ENCODE data around the gene DNER. TPM values are rescaled to one million over a fixed set of nuclear protein-coding genes. Genes with fewer than 3 reads are reported as not detected.
A peak's percentile ranks its signal among the peaks of the same experiment; 100 is the strongest.

The DNER gene
- total RNA-seq, 3 donors from 2014 or later: 0.55 to 8.4 (median 0.99) TPM

GRCh38 chr2:229410264-229410663, 304.1 kb downstream of the DNER start:
- Histone ChIP-seq H3K9me3 (no peaks in the 10 kb centered on the region), H3K36me3 (ENCODE audit: low read depth) (no peaks in the 10 kb centered on the region), H3K4me3 (no peak overlapping the region), H3K4me1 (ENCODE audit: low read depth) (no peaks in the 10 kb centered on the region)
- no peak for TF ChIP-seq CTCF (IDR thresholded peaks at IDR 0.05)
- DNase-seq (no peak), ATAC-seq (no peak)
- intact Hi-C loops (cut with DNase I, micrococcal nuclease): no loop called here

GRCh38 chr2:229409751-229410181, 304.6 kb downstream of the DNER start:
- intact Hi-C loops (cut with DNase I, micrococcal nuclease): no loop called here
- ATAC-seq (no peak), DNase-seq (no peak)
- H3K36me3 ChIP-seq (ENCODE audit: low read depth): no peaks in the 10 kb centered on the region
- no peaks in the 10 kb centered on the region for H3K9me3 ChIP-seq
- H3K4me3 ChIP-seq: no peak overlapping the region
- TF ChIP-seq CTCF (IDR thresholded peaks at IDR 0.05): no peak
- H3K4me1 ChIP-seq (ENCODE audit: low read depth): no peaks in the 10 kb centered on the region

- Histone ChIP-seq H3K4me3 (no peak overlapping the region), H3K4me1 (ENCODE audit: low read depth) (no peaks in the 10 kb centered on the region), H3K9me3 (no peaks in the 10 kb centered on the region), H3K36me3 (ENCODE audit: low read depth) (no peaks in the 10 kb centered on the region)
- no peak for TF ChIP-seq CTCF (IDR thresholded peaks at IDR 0.05)
- DNase-seq (no peak), ATAC-seq (no peak)
- intact Hi-C loops (cut with DNase I, micrococcal nuclease): no loop called here
Observed at GRCh38 chr2:229408962-229409361, 305.4 kb downstream of the DNER start.

GRCh38 chr2:229408356-229408755, 306.0 kb downstream of the DNER start:
- peak; percentile 86 for ATAC-seq
- peak in 1 of 3 donors; percentile 43 for DNase-seq
- no peaks in the 10 kb centered on the region for H3K4me1 ChIP-seq (ENCODE audit: low read depth)
- intact Hi-C loops (cut with DNase I, micrococcal nuclease): no loop called here
- H3K4me3 ChIP-seq: no peak overlapping the region
- no peaks in the 10 kb centered on the region for H3K36me3 ChIP-seq (ENCODE audit: low read depth)
- TF ChIP-seq CTCF (IDR thresholded peaks at IDR 0.05): no peak
- H3K9me3 ChIP-seq: no peaks in the 10 kb centered on the region

GRCh38 chr2:229407170-229407569, 307.2 kb downstream of the DNER start:
- intact Hi-C loops (cut with DNase I, micrococcal nuclease): no loop called here
- Histone ChIP-seq H3K36me3 (ENCODE audit: low read depth) (no peaks in the 10 kb centered on the region), H3K9me3 (no peaks in the 10 kb centered on the region), H3K4me1 (ENCODE audit: low read depth) (no peaks in the 10 kb centered on the region), H3K4me3 (no peak overlapping the region)
- ATAC-seq (peak; percentile 85), DNase-seq (peak; percentile 20 to 65 (median 30))
- TF ChIP-seq CTCF (IDR thresholded peaks at IDR 0.05): no peak

- intact Hi-C loops (cut with DNase I, micrococcal nuclease): no loop called here
- no peaks in the 10 kb centered on the region for H3K9me3 ChIP-seq
- no peak for TF ChIP-seq CTCF (IDR thresholded peaks at IDR 0.05)
- no peaks in the 10 kb centered on the region for H3K4me1 ChIP-seq (ENCODE audit: low read depth)
- ATAC-seq: no peak
- DNase-seq: no peak
- H3K36me3 ChIP-seq (ENCODE audit: low read depth): no peaks in the 10 kb centered on the region
- no peak overlapping the region for H3K4me3 ChIP-seq
Observed at GRCh38 chr2:229405796-229406195, 308.6 kb downstream of the DNER start.
